Epithelial cell of esophagus (primary cell): ENCODE data around the gene ALOXE3.

Experiments used
- DNase-seq: peaks from one replicate; pipeline ENCODE4 v3.0.0; 2010; ENCODE audit warnings: low read depth
- H3K4me3 ChIP-seq: 2 replicates; pipeline ENCODE4 v1.5.1; 2011; ENCODE audit warnings: mild to moderate bottlenecking, low read length, control low read depth
- CTCF ChIP-seq: IDR thresholded peaks from 2 replicates; pipeline ENCODE4 v1.5.1; 2011; ENCODE audit warnings: low read depth, mild to moderate bottlenecking, low read length, control low read depth, inconsistent platforms; ENCODE audit not compliant: insufficient read depth; ENCODE audit errors: missing control alignments

Gene ALOXE3

GRCh38 chr17:8149419-8150193, 31.3 kb upstream of the ALOXE3 start:
- no peak overlapping the region for H3K4me3 ChIP-seq
- no peak for DNase-seq
- no peak for TF ChIP-seq CTCF

GRCh38 chr17:8148560-8148959, 30.2 kb upstream of the ALOXE3 start:
- TF ChIP-seq CTCF, result no peak
- no peak overlapping the region for H3K4me3 ChIP-seq
- no peak for DNase-seq

GRCh38 chr17:8147805-8148404, 29.6 kb upstream of the ALOXE3 start:
- no peak for TF ChIP-seq CTCF
- H3K4me3 ChIP-seq, result no peak overlapping the region
- DNase-seq, result no peak

GRCh38 chr17:8147141-8147804, 29.0 kb upstream of the ALOXE3 start:
- no peak for TF ChIP-seq CTCF
- no peak for DNase-seq
- no peak overlapping the region for H3K4me3 ChIP-seq

- TF ChIP-seq CTCF, result no peak
- H3K4me3 ChIP-seq, result no peak overlapping the region
- no peak for DNase-seq
Measured at GRCh38 chr17:8146381-8147140, 28.2 kb upstream of the ALOXE3 start.

- DNase-seq, result no peak
Measured at GRCh38 chr17:8145811-8146210, 27.5 kb upstream of the ALOXE3 start.

More at GRCh38 chr17:8145811-8146210, 27.5 kb upstream of the ALOXE3 start:
- no peak for TF ChIP-seq CTCF
- no peak overlapping the region for H3K4me3 ChIP-seq
